NCI-H2107 (cell line): ENCODE measurements around the gene DOC2A.
"Not testable (repeated sequence)": the region's sequence is repeated elsewhere in the genome, so short reads cannot be mapped to it uniquely, and the experiment has no call there.

Experiments used
- DNase-seq: peaks from one replicate; lab custom pipeline; 2025; lab: John Stamatoyannopoulos, UW

The DOC2A gene

DNA sequence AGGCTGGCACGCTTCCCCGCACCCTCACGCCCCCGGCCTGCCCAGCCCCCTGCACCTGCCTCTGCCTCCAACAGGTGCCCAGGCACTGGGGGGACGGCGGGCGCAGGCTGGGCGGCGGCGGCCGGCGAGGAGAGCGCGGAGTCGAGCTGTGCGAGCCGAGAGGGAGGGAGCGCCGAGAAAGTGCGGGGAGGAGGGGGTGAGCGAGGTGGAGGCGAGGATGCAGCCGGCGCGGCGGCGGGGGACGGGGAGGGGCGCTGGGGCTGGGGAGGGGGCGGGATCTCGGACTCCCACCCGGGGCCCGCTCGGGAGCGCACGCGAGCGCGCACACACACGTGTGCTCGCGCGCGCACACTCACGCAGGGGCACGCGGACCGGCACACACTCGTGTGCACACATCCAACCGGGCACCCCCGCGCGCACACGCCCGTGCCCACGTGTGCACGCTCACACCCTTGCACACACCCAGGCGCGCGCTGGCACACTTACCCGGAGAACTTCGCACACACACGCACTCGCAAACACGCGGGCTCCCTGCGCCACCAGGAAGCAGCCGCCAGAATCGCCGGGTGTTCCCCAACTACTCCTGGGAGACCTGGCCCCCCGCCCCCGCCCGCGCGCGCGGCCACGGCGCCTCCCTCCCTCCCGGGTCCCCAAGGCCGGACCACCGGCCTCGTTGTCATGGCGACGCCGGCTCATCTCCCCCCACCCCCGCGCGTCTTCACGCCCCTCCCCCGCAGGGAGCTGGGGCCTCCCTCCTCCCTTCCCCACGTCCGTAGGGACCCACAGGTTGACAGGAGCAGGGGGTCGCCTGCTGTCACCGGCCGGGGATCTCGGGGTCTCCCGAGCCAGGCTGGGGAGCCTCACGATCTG lies at the start of gene DOC2A:
Gene DOC2A, minus strand, starts transcription at position 184 of the 870 bp plus-strand sequence. CDS start 805 bp downstream, outside the sequence.
- DNase-seq: no peak

DNA sequence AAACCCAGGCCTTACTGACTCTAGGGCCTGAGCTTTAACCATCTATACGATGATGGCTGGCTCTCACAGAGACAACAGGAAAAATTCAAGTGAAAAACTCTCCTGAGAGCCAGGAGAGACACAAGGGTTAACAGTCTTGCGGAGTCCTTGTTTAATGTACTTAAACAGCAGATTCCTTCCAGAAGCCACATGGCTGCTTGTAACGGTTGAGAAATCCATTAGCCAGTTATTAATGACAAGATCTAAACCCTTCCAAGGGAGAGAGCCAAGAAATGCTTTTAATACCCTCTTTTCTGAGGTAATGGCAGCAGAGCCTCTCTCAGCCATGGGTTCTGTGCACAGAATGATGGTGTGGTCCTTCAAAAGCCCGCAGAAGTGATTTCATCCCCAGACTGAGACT lies 49.5 kb upstream of the DOC2A start:
- no peak for DNase-seq

DNA sequence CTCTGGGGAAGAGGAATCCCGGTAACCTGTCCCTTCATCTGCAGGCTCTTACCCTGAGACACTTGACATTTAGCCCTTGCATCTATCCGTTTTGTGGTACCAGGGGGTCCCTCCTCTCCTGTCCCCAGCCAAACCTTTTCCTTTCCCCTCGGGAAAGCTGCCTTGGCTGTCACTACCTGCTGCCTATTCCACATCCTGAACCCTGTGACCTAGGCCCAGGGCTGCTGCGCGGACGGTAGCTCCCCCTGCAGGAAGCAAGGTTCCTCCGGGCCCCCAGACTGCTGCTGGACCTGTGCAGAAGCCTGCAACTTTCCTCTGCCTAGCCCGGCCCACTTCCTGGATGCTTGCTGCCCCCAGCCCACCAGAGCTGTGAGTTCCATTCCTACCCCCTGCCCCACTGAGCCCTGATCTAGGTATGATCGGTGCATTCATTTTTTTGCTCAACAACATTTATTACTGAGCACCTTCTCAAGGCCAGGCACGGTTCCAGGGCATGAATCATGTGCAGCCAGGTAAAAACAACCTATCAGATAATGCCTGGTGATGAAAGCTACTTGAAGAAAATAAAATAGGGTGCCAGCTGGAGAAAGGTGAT lies 44.2 kb upstream of the DOC2A start:
- no peak for DNase-seq

DNA sequence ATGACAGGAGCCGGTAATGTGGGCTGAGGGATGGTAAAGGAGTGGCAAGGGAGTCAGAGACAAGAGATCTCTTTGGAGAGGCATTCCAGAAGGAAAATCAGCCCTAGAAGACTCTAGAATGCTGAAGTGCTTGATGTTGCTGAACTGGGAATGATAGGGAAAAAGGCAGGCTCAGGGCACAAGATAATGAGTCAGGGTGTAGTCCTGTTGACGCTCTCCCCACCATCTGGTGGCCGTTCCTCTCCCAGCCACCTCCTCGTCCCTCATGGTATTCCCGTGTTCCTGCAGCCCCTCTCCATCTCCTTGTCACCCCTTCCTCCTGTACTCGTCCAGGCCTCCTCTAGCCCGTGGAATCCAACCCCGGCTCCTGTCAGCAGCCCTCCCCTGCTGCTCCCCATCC lies 43.6 kb upstream of the DOC2A start:
- no peak for DNase-seq

DNA sequence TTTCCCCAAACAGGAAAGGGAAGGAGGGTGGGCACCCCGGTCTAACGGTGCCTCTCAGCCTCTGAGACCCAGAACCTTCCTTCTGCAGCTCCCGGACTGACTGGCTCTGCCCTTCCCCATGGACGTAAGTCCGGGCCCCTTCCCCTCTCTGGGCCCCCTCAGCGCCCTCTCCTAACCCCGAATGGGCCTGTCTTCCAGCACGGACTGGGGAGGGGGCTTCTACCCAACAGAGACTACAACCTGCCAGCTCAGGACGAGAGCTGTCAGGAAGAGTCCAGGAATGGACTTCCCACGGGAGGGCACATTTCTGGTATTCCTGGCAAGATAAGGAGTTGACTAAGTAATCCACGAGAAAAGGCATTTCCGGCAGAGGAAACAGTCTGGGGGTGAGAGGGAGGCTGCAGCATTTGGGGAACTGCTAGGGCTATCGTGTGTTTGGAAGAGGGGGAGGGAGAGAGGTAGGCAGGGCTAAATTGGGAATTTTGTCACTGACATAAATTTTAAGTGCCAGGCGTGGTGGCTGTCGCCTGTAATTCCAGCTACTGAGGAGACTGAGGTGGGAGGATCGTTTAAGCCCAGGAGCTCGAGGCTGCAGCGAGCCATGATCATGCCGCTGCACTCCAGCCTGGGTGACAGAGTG lies 42.7 kb upstream of the DOC2A start:
- DNase-seq: no peak

DNA sequence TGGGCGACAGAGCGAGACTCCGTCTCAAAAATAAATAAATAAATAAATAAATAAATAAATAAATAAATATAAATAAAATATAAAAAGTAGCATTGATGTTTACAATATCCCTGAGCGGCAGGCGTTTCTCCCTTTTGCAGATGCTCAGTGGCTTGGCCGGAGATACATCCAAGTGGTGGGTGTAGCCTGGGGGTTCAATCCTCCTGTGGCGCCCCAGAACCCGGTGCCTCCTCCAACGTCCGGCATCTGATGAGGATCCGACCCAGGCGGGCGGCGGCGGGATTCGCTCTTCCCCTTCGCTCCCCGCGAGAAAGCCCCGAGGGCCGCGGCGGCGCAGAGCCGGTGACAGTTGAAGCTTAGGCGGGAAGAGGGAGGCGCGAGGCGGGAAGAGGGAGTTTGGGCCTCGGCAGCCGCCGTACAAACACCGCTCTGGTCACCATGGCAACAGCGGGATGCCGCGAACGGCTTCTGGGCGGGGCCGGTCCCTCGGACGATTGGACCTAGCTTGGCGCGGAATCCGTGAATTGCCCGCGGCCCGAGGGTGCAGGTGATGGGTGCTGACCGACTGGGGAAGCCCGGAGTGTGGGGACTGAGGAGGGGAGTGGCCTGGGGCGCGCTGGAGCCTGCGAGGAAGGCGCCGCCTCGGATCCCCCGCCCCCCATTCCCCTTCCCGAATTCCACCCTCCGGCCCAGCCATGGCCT lies 42.0 kb upstream of the DOC2A start:
- peak; percentile 81 for DNase-seq

DNA sequence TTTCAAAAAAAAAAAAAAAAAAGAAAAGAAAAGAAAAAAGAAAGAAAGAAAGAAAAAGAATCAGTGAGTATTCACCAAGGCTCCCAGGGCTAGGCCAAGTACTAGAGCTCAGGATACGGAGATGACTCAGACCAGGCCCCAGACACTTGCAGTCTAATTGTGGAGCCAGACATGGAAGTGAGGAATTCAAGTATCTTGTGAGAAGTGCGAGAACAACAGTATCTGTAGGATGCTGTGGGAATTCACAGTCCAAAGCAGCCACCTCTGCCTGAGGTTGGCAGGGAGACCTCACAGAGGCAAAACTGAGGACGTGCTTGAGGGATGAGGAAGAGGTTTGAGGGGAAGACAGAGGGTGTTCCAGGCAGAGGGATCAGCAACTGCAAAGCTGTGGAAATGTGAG lies 40.7 kb upstream of the DOC2A start:
- no peak for DNase-seq

DNA sequence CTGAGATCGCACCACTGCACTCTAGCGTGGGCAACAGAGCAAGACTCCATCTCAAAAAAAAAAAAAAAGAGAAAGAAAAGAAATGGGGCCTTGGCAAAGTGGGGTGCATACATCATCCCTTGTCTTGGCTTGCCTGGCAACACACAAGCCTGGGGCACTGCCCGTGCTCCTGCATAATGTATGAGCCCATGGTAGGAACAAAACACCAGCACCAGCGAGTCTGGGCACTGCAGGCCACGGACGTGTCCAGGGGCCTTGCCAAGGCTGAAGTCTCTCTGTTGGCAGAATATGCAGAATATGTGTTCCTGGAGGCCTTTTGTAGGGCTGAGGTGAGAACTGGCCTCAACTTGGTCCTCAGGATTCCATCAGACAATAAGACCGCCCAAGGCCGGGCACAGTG lies 39.0 kb upstream of the DOC2A start:
- no peak for DNase-seq

DNA sequence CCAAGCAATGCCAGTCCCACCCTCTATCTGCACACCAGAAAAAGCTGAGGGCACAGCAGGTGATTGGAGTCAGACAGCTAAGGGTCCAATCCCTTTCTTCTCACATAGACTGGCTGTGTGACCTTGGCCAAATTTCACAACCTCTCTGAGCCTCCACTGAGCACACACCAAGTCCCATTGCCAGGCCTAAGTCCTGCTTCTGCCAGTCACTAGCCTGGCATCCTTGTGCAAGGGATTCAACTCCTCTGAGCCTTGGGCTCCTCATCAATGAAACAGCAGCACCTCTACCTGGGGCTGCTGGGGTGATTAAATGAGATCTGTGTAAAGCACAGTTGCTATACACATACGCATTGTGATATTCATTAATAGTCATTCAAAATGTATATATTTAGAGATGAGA lies 35.8 kb upstream of the DOC2A start:
- no peak for DNase-seq

DNA sequence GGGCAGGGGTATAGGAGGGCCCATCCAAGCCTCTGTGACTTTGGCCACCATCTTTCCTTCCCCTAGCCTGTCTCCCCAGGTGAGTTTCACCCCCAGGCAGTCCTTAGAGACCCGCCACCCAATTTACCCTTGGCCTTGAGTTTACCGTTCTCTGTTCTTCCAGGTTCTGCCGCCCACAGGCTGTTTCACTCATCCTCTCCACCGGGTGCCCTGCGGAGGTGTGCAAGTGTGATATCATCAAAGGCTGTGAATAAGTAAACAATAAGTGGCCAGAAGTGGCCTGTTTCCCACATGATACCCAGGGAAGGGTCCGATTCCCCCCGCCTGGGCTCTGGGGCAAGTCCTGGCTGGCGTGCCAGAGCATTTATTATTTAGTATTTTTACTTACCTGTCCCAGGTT lies 35.4 kb upstream of the DOC2A start:
- no peak for DNase-seq

DNA sequence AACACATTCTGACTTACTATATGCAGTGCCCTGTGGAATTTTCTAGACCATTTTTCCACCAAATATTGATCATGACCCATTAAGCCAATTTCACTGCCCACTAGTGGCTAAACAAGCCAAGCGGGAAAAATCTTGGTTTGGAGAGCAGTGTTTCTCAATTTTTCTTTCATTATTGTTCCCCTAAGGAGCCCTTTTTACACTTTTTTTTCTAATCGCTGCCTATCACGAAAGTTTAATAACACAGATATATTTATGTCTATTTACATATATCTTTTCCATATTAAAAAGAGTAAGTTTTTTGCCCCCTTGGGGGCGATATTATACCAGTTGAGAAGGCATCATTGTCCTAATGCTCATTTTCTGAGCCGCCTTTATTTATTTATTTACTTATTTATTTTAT lies 31.0 kb upstream of the DOC2A start:
- no peak for DNase-seq

DNA sequence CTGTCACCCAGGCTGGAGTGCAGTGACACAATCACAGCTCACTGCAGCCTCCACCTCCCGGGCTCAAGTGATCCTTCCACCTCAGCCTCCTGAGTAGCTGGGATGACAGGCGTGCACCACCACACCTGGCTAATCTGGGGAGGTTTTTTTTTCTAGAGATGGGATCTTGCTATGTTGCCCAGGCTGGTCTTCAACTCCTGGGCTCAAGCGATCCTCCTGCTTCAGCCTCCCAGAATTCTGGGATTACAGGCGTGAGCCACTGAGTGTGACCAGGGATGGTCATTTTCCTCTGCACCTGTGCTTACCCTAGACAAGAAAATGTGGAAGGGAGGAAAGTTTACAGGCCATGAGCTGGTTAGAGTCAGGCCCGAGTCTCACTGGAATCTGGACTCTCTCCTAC lies 29.9 kb upstream of the DOC2A start:
- DNase-seq: not testable (repeated sequence)

DNA sequence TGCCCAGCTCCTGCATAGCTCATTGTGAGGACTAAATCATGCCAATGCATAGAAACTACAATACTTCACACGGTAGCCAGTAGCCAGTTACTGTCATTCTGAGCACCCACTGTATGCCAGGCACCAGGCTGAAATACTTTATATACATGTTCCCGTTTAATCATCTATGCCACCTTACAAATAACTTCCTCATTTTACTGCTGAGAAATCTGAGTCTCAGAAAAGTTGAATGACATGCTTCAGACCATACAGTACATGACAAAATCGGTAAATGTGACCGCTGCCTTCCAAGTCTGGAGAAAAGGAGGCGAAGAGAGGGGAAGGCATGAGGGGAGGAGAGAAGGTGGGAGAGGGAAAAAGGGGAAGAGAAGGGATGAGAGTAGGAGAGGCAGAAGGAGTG lies 29.4 kb upstream of the DOC2A start:
- DNase-seq: no peak

DNA sequence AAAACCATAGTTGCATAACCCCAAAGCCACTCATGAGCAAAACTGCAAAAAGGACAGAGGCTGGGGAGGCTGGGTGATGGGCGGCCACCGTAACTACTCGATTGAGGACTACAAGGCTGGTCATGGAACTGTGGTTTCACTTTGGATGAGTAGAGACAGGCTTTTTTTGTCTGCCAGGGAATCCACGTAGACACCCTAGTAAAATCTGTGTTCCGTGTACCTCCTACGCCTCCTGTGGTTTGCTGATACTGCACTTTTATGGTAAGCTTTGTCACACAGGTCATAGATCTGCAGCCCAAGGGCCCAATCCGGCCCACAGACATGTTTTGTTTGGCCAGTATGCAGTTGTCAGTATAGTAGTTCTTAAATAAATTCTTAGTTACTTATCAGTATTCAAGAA lies 22.4 kb upstream of the DOC2A start:
- no peak for DNase-seq

DNA sequence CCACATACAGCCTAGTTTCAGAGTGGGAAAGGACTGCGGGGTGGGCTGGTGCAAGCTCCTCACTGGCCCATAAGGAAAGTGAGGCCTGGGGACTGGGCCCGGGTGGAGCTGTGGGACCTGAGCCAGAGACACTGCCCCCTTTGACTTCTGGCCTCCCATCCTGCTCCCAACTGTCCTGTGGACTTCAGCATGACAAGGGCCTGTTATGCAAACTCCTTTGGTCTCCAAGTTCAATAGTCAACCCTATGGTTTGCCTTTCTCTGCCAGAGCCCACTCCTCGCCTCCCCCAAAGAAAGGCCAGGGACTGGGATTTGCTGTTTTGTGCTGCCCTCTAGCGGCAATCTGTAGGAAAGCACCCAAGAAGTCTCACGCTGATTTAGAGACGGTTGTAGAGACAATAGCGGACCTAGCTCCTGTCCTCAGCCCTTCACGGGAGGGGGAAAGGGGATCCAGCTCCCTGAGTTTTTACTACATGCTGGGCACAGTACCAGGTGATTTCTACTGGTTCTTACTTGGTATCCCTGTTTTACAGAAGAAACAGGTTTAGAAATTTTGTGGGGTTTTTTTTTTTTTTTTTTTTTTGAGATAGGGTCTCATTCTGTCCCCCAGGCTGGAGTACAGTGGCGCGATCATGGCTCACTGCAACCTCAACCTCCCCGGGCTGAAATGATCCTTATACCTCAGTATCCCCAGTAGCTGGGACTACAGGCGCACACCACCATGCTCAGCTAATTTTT lies 21.4 kb upstream of the DOC2A start:
- peak; percentile 76 for DNase-seq

DNA sequence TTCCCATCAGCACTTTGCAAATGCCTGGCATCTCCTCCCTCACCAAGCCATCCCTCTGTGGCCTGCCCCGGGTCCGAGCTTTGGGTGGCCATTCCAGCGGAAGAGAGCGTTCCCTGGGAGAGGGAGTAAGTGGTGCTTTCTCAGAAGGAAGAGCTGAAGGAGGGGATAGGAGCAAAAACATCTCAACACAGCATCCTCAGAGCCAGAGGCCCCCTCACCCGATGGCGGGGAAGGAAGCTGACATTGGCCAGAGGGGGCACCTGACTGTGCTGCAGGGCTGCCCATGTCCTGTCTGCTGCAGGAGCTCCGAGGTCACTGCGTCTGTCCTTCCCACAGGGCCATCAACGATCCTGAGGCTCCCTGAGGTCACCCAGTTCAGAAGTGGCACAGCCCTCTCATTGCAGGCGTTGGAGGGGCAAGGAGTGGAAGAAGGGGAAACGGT lies 20.7 kb upstream of the DOC2A start:
- DNase-seq: no peak

DNA sequence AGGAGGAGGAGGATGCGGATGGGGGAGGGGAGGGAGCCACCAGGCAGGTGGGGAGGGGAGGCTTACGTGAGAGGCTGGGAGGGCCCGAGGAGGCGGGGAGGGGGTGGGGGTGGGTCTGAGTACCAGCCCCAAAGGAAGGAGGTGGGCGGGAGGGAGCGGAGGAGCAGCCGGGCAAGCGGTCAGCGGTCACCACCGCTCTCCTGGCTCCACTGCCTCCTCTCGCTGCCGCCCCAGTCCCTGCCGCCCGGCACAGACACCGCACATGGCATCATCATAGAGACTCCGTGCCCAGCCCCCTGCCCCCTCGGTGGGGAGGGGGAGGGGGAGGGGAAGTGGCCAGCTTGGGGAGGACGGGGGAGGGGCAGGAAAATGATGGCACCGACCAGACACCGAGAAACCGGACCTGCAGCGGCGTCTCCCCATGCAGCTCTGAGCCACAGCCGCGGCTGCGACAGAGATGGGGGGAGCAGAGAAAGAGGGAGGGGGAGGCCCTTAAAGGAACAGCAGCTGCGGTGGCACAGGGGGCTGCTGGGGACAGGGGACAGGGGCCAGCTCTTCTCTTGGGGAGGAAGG lies 20.1 kb upstream of the DOC2A start, which contains the start of gene TLCD3B:
Gene TLCD3B, minus strand, starts transcription at position 431 of the 573 bp plus-strand sequence. CDS start 744 bp downstream, outside the sequence.
- no peak for DNase-seq

DNA sequence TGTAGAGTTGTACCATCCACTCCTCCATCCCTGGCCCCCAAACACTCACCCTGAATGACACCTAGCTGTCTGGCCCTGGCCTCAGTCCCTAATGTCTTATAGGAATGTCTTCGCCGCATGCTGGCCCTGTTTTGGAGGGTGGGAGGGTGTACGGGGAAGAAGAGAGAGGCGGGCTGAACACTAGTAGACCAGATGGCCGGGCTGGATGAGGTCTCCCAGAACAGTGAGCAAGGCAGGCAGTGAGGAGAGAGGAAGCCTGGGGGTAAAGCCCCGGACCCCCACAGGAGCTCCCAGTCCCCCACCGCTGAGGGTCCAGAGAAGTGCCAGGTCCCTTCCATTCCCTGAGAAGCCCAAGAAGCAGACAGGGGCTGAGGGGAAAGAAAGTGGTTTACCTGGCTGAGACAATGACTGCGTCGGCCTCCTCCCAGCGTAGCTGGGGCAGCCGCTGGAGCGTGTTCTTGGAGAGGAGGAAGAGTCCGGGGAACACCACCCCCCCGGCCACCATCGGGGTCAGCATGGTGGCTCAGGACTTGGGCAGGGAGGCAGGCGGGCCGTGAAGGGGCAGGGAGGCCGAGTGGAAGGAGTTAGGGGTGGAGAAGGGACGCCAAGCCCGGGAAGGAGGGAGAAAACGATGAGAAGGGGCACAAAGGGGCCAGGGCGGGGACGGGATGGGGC lies 19.3 kb upstream of the DOC2A start:
- DNase-seq: no peak

DNA sequence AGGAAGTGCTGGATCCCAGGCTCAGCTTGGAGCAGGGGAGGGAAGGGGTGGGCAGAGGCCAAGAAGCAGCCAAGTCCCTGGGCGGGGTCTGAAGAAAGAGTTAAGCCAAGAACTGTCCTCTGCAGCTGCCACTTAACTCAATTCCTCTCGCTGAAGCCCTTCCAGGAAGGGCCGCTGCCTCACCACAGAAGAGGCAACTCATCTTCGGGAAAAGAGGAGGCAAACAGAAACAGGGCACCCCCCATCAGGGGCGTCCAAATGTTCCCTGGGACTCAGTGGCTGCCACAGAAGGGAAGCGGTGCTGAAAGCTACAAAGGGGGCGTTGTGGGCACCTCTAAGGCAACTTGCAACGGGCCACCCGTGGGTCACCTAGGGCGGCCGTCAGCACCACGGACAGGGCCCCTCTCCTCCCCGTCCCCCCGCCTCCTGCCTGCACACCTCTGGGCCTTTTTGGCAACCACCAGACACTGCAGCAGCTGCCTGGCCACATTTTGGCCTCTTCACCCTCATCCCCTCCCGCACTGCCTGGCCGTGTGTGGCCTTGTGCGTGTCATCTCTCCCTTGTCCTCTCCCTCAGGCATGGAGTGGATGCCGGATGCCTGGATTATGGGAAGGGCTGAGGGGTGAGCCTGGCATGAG lies 17.7 kb upstream of the DOC2A start:
- DNase-seq: no peak
